Hematopoietic multipotent progenitor cell treated with erythropoietin and hydrocortisone succinate and interleukin-3 and kit ligand, for 15 days (in vitro differentiated cells): ENCODE measurements around the gene CDCA5.

ENCODE experiments used
- DNase-seq: peaks from one replicate; pipeline ENCODE4 v3.0.0-alpha.2; 2015; ENCODE audit warnings: low spot score

CDCA5 gene

DNA sequence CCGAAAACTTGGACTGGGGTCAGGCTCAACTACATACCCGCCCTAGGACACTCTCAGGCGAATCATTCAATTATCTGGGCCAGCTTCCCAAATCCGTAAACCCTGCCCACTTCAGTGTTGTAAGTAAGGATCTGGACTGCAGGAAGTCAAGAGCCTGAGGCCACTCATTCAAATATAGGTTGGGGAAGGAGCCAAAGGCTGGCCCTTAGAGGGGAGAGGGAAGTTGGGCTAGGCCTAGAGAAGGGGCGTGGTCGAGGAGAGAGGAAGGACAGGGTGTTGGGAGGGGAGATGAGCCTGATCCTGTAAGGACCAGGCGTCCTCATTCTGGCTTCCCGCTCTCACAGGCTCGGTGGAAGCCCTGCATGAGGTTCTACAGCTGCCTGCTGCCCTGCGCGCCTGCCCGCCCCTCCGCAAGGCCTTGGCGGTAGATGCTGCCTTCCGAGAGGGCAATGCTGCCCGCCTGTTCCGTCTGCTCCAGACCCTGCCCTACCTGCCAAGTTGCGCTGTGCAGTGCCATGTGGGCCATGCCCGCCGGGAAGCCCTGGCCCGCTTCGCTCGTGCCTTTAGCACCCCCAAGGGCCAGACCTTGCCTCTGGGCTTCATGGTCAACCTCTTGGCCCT is 39.8 kb downstream of the CDCA5 start:
- no peak for DNase-seq

DNA sequence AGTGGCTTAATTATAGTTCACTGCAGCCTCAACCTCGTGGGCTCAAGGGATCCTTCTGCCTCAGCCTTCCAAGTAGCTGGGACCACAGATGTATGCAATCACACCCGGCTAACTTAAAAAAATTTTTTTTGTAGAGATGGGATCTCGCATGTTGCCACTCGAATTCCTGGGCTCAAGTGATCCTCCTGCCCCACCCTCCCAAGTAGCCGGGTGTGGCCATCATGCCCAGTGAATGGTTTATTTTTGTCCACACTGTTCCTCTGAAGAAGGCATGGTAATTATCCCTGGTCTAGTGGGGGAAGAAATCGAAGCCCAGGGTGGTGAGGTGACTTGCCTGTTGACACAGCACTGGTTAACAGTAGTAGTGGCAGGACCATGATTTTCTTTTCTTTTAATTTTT is 40.9 kb downstream of the CDCA5 start:
- no peak for DNase-seq

DNA sequence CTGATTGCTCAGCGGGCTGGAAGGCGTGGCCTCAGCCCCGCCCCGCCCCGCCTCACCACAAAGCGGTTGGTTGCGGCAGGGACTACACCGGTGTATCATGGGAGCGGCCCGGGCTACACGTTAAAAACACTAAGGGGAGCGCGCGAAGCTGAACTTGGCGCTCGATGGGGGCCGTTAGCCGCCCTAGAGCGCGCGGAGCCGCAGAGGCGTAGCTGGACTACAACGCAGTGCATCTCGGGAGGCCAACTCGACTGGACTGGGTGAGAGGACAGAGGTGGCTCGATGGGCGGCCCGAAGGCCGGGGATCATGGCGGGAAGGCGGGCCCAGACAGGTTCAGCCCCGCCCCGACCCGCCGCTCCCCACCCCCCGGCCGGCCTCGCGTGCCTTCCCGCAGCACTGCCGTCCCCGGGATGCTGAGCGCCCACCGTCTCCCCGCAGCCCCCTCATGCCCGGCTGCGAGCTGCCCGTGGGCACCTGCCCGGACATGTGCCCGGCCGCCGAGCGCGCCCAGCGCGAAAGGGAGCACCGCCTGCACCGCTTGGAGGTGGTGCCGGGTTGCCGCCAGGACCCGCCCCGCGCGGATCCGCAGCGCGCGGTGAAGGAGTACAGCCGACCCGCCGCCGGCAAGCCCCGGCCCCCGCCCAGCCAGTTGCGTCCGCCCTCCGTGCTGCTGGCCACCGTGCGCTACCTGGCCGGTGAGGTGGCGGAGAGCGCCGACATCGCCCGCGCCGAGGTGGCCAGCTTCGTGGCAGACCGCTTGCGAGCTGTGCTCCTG is 42.8 kb downstream of the CDCA5 start, which contains the start of gene SAC3D1:
SAC3D1 (plus strand) TSS at position 364 of the 776 bp plus-strand sequence; CDS start at position 447, 83 bp downstream.
- peak; percentile 90 for DNase-seq

GRCh38 chr11:65040520-65040846 is 43.4 kb downstream of the CDCA5 start:
- DNase-seq = no peak

DNA sequence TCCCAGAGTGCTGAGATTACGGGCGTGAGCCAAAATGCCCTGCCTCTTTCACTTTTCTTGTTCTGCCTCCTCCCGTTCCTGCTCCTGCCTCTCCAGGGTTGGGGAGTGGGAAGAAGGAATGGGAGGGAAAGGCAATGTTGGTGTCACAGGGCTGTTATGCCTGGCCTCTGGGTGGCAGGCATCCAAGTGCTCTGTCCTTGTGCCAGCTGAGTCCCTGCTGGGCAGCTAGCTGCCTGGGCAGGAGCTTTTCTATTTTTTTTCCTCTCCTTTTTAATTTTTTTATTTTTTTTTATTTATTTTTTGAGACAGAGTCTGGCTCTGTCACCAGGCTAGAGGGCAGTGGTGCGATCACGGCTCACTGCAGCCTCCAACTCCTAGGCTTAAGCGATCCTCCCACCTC is 46.9 kb downstream of the CDCA5 start:
- no peak for DNase-seq

- no peak for DNase-seq
Observed at GRCh38 chr11:65035579-65035978, 48.3 kb downstream of the CDCA5 start.

GRCh38 chr11:65034423-65034822 is 49.4 kb downstream of the CDCA5 start:
- no peak for DNase-seq

- DNase-seq = no peak
Observed at GRCh38 chr11:65032216-65032615, 51.6 kb downstream of the CDCA5 start.
